Natural killer cell (primary cell): ENCODE results near the gene GNAT3. TPM values are rescaled to one million over a fixed set of nuclear protein-coding genes. Genes with fewer than 3 reads are reported as not detected.

Experiments
- ATAC-seq, 3 donors: fragments of 150-1000 bp in 2 of 3; fragments of 200-7000 bp in 1 of 3; cut with Tn5 transposase; 1 replicate in 1 of 3; 2 replicates in 2 of 3; pipeline ENCODE4 v1.10.0; 2021; ENCODE audit warnings: mild to moderate bottlenecking in 2 of 3, moderate library complexity in 2 of 3
- DNase-seq, 2 donors: peaks; one replicate each; pipeline versions ENCODE4 v3.0.0 to v3.0.0-alpha.2; 2013 to 2021; ENCODE audit warnings: mixed read lengths in 1 of 2
- H3K27ac ChIP-seq: one replicate; pipeline ENCODE4 v1.5.1; 2013; ENCODE audit warnings: mild to moderate bottlenecking, low read length
- H3K27me3 ChIP-seq: one replicate; pipeline ENCODE4 v1.6.1; 2013; ENCODE audit warnings: low read length; ENCODE audit not compliant: control insufficient read depth, insufficient read depth
- H3K36me3 ChIP-seq: one replicate; pipeline ENCODE4 v1.6.1; 2013; ENCODE audit warnings: low read length; ENCODE audit not compliant: control insufficient read depth, insufficient read depth
- H3K4me1 ChIP-seq: one replicate; pipeline ENCODE4 v1.6.1; 2013; ENCODE audit warnings: low read length; ENCODE audit not compliant: control insufficient read depth, insufficient read depth
- H3K4me3 ChIP-seq: one replicate; pipeline ENCODE4 v1.5.1; 2013; ENCODE audit warnings: low read length
- H3K9me3 ChIP-seq: one replicate; pipeline ENCODE4 v1.6.1; 2013; ENCODE audit warnings: low read length; ENCODE audit not compliant: control insufficient read depth, insufficient read depth
- H3K27ac Mint-ChIP-seq, 2 donors: one replicate each; pipeline ENCODE4 v1.8.0; 2022; ENCODE audit warnings: mild to moderate bottlenecking in 2 of 2, mixed read lengths in 2 of 2, moderate library complexity in 1 of 2
- H3K27me3 Mint-ChIP-seq, 2 donors: one replicate each; pipeline ENCODE4 v1.8.0; 2022; ENCODE audit warnings: low read depth in 2 of 2, mixed read lengths in 2 of 2
- H3K36me3 Mint-ChIP-seq: one replicate; pipeline ENCODE4 v1.8.0; 2022; ENCODE audit warnings: mixed read lengths
- H3K4me1 Mint-ChIP-seq, 2 donors: one replicate each; pipeline ENCODE4 v1.8.0; 2022; ENCODE audit warnings: mixed read lengths in 2 of 2
- H3K4me3 Mint-ChIP-seq: one replicate; pipeline ENCODE4 v1.8.0; 2022; ENCODE audit warnings: mild to moderate bottlenecking, moderate library complexity, mixed read lengths
- H3K9me3 Mint-ChIP-seq, 2 donors: one replicate each; pipeline ENCODE4 v1.8.0; 2022; ENCODE audit warnings: mixed read lengths in 2 of 2
- WGBS: methylation state at CpG from one replicate; pipeline ENCODE4 v1.1.7; 2013; ENCODE audit warnings: missing lambda C conversion rate; ENCODE audit not compliant: insufficient coverage; 5-methylcytosine and 5-hydroxymethylcytosine counted together
- intact Hi-C: fragments of 100-400 bp; cut with micrococcal nuclease; formaldehyde crosslinking; loops from one replicate; pipeline ENCODE4 v1.14.2; 2022
- total RNA-seq, 4 donors: library from RNA; stranded (reverse); fragments of 120-200 nt in 1 of 4; gene quantifications; one replicate each; pipeline versions ENCODE4 v1.2.3 to v1.2.4, GENCODE V29; 2013 to 2022
- TF ChIP-seq, protein P1 (sequence below): fragments of 200-600 bp; IDR thresholded peaks from one replicate; pipeline ENCODE4 v1.8.0; 2022; ENCODE audit warnings: antibody characterized with exemption

Gene GNAT3
- total RNA-seq, 3 donors from 2014 or later (not counting 1 experiment from before 2014, with no cell fraction given): not detected

DNA sequence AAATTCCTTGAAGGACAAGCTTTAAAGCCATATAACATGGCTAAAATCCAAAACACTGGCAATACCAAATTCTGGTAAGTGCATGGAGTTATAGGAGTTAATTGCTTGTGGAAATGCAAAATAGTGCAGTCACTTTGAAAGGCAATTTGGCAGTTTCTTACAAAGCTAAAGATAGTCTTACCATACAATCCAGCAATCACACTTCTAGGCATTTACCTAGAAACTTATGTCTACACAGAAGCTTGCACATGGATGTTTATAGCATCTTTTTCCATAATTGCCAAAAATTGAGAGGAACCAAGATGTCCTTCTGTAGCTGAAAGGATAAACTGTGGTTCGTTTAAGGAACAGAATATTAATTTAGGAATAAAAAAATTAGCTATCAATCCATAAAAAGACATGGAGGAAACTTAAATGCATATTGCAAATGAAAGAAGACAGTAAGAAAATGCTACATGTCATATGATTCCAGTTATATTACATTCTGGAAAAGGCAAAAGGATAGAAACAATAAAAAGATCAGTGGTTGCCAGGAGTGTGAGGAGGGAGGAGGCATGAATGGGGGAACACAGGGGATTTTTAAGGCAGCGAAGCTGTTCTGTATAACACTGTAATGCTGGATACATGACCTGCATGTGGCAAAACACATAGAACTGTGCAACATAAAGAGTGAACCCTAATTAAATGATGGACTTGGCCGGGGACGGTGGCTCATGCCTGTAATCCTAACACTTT, 51.9 kb downstream of the GNAT3 start:
- Histone ChIP-seq H3K9me3 (no peaks in the 10 kb centered on the region), H3K4me3 (no peak overlapping the region), H3K27me3 (no peaks in the 10 kb centered on the region), H3K27ac (no peak overlapping the region), H3K4me1 (no peaks in the 10 kb centered on the region), H3K36me3 (no peaks in the 10 kb centered on the region)
- H3K27ac Mint-ChIP-seq: no peak overlapping the region
- TF ChIP-seq, protein P1, sequence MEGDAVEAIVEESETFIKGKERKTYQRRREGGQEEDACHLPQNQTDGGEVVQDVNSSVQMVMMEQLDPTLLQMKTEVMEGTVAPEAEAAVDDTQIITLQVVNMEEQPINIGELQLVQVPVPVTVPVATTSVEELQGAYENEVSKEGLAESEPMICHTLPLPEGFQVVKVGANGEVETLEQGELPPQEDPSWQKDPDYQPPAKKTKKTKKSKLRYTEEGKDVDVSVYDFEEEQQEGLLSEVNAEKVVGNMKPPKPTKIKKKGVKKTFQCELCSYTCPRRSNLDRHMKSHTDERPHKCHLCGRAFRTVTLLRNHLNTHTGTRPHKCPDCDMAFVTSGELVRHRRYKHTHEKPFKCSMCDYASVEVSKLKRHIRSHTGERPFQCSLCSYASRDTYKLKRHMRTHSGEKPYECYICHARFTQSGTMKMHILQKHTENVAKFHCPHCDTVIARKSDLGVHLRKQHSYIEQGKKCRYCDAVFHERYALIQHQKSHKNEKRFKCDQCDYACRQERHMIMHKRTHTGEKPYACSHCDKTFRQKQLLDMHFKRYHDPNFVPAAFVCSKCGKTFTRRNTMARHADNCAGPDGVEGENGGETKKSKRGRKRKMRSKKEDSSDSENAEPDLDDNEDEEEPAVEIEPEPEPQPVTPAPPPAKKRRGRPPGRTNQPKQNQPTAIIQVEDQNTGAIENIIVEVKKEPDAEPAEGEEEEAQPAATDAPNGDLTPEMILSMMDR: no peak
- ATAC-seq: no peak
- intact Hi-C loops: no loop called here
- no peak for DNase-seq
- no peaks in the 10 kb centered on the region for H3K4me1 Mint-ChIP-seq
- peaks cover 2 to 3% of the 10 kb centered on the region in 2 donors for H3K9me3 Mint-ChIP-seq
- no peaks in the 10 kb centered on the region for H3K27me3 Mint-ChIP-seq
- 79% methylated on average over 3 of the region's 4 CpGs for WGBS
- H3K36me3 Mint-ChIP-seq: no peaks in the 10 kb centered on the region
- H3K4me3 Mint-ChIP-seq: no peak overlapping the region

DNA sequence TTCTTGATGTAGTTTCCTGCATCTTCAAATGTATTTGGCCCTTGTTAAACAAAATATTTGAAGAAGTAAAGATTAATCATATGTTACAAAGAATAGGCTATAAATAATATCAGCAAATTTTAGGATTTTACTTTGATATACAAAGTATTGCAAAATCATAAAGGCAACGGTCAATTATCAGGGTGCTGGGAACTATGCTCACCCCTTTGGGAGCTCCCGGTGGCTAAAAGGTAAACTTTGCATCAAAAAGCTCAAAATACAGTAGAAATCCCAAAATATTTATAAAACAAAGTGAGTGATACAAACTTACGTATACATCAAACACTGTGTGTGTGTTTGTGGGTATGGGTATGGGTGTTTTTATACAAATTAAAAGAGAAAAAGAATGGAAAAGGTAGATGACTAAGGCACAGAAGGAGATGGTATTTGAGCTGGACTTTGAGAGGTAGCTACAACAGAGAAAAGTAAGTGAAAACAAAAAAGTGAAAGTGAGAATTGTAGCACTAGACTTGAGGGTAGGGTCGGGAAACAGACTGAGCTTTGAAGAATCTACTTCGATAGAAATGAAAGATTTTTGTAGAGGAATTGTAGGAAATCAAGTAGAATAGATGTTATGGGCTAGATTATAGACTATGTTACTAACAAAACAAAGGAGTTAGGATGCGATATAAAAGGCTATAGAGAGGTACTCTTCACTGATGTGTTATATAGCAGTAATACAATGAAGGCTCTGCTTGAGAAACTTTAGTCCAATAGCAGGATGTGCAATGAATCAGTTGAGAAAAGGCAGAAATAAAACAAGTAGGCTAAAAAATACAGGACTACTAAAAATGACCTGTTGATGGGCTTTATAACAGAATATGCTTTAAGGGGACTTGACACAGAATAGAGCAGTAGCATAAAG, 52.8 kb downstream of the GNAT3 start:
- no peak overlapping the region for H3K4me3 Mint-ChIP-seq
- intact Hi-C loops: no loop called here
- ATAC-seq: no peak
- H3K27me3 Mint-ChIP-seq: no peaks in the 10 kb centered on the region
- TF ChIP-seq, protein P1: no peak
- peaks cover 3 to 4% of the 10 kb centered on the region in 2 donors for H3K9me3 Mint-ChIP-seq
- Histone ChIP-seq H3K4me3 (no peak overlapping the region), H3K27ac (no peak overlapping the region), H3K4me1 (no peaks in the 10 kb centered on the region), H3K9me3 (no peaks in the 10 kb centered on the region), H3K36me3 (no peaks in the 10 kb centered on the region), H3K27me3 (no peaks in the 10 kb centered on the region)
- WGBS: 72% methylated on average over 6 of the region's 6 CpGs
- no peak for DNase-seq
- H3K4me1 Mint-ChIP-seq: no peaks in the 10 kb centered on the region
- H3K36me3 Mint-ChIP-seq: no peaks in the 10 kb centered on the region
- no peak overlapping the region for H3K27ac Mint-ChIP-seq

DNA sequence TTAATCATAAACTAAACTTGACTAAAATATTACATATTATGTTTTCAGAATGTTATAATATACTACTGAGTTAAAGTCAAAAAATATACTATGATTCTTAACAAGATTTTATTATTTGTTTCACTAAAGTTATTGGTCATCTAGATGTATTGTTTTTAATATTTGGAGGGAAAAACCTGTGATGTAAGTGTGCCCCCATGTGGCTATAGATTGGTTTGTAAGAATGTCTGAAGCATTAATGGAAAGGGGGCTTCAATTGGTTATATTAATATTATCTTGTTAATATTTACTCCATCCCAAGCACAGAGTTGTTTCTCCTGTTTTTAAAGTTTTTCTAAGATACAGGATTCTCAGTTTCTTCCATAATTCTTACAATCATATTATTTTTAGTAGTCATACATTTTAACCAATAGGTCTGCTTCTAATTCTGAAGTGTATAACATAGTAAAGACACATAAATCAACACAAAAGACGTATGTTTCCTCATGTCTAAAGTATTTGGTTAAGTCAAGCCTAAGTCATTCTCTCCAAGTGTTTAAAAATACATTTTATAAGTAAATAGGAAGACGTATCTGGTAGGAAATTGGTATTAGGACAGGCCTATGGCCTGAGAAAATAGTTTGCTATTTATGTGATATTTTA, 58.0 kb downstream of the GNAT3 start:
- no peak overlapping the region for H3K27ac ChIP-seq
- Mint-ChIP-seq H3K36me3 (no peaks in the 10 kb centered on the region), H3K27me3 (no peaks in the 10 kb centered on the region), H3K27ac (no peak overlapping the region), H3K4me3 (no peak overlapping the region), H3K4me1 (no peaks in the 10 kb centered on the region), H3K9me3 (peaks cover 2 to 3% of the 10 kb centered on the region in 2 donors)
- ATAC-seq: no peak
- H3K9me3 ChIP-seq: no peaks in the 10 kb centered on the region
- TF ChIP-seq, protein P1: no peak
- H3K4me1 ChIP-seq: no peaks in the 10 kb centered on the region
- no CpG with 5 or more reads among the region's 2 CpGs for WGBS
- DNase-seq: peak in 1 of 2 donors; percentile 19
- H3K4me3 ChIP-seq: no peak overlapping the region
- H3K36me3 ChIP-seq: no peaks in the 10 kb centered on the region
- intact Hi-C loops: no loop called here
- H3K27me3 ChIP-seq: no peaks in the 10 kb centered on the region
